Left renal cortex interstitium (tissue), 4 donors: ENCODE measurements around the gene SMAD7. TPM values are rescaled to one million over a fixed set of nuclear protein-coding genes. Genes with fewer than 3 reads are reported as not detected.

Experiments used
- DNase-seq, 4 donors: peaks; one replicate each; pipeline ENCODE4 v3.0.0-alpha.2; 2013; ENCODE audit warnings: low read depth in 4 of 4, low spot score in 2 of 4, missing footprints in 1 of 4
- polyA plus RNA-seq, 4 donors: library from polyadenylated mRNA; unstranded; fragments of 120-200 nt; gene quantifications; one replicate each; pipeline ENCODE4 v1.2.1, GENCODE V29; 2013; ENCODE audit not compliant: insufficient read length in 4 of 4

Gene SMAD7
- polyA plus RNA-seq, 4 donors: 65.0 to 79.4 (median 70.0) TPM

DNA sequence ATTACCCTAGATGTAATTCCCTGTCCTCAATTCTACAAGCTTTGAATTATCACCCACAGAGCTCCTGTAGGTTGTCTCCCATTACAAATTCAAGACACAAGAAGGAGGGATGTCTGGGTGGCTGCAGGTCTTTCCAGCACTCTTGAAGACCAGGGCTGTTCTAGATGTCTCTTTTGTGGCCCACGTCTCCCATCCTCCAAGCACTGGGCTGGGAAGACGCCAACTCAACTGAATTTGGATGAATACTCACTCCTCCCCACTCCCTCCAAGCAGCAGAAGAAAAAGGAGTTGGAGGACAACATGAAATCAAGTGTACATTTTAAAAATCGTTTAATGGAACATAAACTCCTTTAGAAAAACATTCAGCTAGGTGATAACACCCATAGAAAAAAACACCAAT, 31.2 kb downstream of the SMAD7 start:
- no peak for DNase-seq

DNA sequence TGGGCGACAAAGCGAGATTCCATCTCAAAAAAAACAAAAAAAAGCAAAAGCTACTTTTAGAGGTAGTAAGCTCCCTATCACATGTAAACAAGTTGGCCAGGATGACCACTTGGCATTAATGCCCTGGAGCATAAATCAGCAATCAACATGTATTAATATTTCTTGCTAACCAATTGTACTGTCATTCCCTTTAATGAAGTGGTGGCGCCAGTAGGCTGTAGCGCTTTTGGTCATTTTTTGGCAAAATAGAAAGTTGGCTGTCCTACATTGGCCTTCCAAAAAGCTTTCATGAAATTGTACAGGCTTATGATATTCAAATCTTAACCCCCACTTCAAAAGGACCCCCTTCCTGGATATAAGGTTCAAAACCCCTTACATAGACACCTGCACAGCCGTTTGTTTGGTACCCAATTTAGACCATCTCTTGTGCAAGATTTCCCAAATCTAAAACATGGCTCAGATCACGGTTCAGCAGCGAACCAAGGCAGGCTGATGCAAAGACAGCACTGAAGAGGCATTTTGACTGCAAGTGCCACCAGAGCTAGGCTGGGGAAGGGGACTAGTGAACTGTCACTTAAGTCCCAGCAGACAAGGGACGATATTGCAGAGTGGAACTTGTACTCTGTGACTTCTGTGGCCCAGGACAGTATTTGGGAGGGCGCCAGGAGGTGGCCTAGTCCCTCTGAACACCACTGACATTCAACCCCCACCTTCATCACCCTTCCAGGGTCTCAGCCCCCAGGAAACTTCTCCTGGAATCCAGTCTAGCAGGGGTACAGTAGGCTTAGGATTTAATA, 31.9 kb downstream of the SMAD7 start:
- DNase-seq: no peak

DNA sequence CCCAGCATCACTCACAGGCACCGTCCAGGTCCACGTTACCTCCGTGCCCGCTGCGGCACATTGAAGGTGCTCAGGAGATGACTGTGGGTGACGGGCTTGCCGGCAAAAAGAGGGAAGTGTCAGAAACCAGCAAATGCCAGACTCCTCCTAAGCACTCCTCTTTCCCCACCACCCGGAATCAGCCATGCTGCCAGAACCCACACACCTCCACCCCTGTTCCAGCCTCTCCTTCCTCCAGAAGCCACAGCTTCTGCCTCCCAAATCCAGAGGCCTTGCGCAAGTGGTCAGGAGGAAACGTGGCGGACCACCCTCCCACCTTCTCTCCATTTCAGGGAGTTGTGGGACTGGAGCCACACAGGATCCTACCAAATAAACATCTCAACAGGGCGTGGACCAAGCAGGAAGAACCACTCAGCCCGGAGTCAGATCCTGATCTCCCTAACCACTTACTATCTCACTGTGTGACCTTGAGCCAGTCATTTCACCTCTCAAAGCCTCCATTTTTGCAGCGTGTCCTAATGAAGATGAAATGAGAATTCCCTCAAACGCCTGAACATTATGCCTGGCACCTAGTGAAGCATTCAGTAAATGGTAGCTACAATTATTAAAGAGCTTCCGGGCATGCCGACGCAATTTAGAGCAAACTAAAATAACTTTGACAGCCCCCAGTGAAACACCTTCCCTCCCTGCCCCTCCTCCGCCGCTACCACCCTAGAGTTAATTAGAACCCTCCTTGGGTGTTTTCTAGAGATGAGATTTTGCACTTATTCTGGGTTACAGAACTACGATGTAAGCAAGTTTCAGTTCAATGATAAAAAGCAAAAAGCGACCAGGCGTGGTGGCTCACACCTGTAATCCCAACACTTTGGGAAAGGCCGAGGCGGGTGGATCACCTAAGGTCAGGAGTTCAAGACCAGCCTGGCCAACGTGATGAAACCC, 32.9 kb downstream of the SMAD7 start:
- DNase-seq: no peak

DNA sequence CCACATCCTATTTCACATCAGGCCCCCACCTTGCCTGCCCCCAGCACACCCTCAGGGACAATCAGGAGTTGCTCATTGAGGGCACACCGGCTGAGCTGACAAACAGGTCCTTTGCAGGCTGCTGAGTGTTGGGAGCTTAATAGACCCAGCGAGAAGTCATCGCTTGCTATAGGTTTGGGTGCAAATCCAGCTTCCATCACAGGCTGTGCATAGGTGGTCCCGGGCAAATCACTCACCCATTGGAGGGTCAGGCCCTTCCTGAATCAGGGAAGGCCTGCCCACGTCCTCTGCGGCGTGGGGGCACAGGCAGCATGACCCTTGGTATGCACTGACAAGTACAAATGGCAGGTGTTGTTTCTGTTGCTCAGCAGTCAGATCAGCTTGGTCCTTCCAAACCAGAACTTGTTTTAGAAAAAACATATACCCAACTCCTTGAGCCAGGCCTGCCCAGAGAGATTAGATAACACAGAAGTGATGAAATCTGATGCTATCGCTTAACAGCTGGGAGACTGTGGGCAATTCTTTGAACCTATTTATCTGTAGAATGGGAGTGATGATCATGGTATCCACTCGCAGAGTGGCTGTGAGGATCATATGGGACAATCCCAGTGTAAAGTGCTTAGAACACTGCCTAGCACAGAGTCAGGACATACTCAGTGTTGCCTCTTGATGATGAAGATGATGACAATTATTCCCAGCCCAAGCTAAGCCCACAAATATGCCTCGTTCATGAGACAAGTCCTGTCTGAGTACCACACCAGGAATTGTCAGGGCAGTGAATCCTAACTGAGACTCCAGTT, 34.9 kb downstream of the SMAD7 start:
- no peak for DNase-seq

DNA sequence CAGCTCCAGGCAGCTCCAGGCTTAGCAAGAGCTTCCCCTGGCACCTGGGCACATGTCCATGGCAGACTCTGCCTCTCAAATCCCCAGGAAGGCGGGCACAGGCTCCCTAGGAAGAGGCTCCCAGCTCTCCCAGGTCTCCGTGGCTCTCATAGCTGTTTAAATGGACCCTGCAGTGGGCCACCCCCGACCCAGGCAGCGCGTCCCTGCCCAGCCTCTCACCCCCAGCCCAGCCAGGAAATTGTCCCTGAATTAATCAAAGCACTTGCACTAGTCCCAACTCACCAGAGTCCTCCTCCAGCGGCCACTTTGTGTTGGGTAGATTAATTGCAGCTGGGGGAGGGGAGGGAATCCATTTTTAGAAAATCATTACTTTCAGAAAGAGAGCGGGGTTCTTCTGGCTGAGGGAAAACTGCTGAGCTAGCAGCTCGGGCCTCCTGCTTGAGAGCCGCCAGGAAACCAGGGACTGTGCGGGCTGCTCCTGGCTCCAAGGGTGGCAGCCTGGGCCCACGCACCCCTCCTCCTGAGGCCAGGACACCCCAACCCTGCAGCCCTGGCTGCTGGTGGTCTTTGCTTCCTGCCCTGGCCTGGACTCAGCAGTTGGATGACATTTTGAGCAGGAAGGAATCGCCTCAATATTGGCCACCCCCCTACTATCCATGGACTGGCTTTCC, 36.0 kb downstream of the SMAD7 start:
- no peak for DNase-seq

DNA sequence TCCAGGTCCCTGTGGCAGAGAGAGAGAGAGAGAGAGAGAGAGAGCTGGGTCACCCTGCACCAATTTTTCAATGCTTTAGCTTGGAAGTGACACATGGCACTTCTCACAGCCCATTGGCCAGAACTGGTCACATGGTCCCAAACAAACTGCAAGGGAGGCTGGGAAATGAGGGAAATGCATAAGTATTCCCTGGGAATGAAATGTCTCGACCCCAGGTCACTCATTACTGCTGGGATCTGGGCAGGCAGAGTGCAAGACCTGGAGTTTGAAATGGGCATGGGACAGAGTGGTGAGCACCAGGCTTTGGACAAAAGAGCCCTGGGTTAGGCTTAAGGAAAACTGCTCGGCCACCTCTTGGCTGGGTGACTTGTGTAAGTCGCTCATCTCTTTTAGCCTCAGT, 37.0 kb downstream of the SMAD7 start:
- no peak for DNase-seq

DNA sequence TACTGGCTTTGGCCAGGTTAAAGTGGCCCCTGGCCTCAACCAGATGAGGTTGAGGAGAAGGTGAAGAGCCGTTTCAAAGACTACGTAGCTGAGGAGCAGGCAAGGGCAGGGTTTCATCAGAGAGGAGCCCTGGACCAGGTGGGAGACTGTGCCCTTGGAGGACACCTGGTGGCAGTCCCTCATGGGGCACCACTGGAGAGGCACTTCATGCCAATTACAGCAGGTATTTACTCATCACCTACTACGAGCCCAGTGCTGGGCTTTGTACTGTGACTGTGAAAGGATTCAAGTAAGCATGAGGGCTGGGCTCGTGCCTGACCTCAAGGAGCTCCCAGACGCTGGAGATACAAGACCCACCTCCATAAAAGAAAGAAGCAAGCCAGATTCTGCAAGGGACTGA, 37.6 kb downstream of the SMAD7 start:
- DNase-seq: no peak

DNA sequence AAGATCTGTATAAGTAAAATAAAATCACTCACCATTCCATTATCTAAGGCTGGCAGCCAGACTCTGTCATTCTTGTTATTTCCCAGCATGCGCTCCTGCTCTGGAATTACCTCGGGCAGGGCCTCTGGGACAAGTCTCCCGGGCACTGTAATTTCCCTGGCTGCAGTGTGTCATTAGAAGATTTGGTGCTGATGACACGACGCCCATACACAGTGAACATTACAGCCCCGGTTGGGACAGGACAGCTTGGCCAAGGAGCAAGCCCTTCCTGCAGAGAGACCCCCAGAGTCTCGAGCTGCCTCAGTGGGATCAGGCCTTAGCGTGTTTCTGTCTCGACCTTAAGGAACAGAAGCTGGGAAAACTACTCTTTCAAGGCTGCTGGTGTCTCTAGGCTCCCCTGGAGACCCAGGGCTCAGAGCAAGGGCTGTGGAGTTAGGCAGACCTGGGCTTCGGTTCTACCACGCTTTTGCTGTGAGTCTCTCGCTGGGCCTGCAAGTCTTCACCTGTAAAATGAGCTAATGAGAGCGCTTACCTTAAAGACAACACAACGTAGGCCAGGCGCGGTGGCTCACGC, 39.7 kb downstream of the SMAD7 start:
- DNase-seq: no peak

DNA sequence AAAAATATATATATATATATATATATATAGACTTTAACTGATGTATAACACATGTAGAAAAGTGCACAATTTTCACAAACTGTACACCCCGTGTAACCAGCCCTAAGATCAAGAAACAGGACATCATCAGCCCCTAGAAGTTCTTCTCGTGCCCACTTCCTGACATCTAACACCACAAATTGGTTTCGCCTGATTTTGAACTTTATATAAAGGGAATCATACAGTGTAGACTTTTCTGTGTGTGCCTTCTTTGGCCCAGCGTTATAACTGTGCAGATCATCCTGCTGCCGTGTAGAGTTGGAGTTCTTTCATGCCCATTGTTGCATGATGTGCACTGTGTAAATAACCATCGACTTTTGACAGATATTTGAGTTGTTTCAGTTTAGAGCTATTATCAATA, 41.0 kb downstream of the SMAD7 start:
- DNase-seq: no peak

DNA sequence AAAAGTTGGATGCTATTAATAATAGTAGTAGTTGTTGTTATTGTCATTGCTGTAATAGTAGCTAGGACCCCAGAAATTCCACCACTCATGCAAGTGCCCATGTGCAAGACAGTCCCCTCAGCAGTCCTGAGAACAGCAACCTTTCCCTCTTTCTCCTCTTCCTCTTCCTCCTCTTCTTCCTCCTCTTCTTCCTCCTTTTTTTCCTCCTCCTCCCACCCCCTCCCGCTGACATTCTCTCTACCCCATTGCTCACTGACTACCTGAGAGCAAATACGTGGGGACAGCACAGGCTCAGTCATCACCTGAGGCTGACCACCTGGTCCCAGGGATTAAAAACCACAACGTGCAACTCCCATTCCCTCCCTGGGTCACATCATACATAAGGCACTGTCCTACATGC, 41.8 kb downstream of the SMAD7 start:
- DNase-seq: no peak

DNA sequence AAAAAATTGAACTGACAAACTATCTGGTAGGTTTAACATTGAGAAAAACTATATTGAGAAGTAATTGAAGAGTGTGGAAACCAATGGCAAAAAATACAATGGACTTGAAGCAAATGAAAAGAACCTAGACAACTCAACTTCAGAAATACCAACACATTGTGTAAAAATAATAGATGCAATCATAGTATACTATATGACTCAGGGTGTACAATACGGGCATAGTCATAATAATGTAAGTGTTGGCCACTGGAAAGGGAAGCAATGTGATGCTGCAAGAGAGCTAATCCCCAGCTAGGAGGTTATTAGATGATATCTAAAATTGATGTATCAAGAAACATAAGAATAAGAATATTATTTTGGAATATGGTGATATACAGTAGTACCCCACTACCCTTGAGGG, 45.3 kb downstream of the SMAD7 start:
- no peak for DNase-seq

DNA sequence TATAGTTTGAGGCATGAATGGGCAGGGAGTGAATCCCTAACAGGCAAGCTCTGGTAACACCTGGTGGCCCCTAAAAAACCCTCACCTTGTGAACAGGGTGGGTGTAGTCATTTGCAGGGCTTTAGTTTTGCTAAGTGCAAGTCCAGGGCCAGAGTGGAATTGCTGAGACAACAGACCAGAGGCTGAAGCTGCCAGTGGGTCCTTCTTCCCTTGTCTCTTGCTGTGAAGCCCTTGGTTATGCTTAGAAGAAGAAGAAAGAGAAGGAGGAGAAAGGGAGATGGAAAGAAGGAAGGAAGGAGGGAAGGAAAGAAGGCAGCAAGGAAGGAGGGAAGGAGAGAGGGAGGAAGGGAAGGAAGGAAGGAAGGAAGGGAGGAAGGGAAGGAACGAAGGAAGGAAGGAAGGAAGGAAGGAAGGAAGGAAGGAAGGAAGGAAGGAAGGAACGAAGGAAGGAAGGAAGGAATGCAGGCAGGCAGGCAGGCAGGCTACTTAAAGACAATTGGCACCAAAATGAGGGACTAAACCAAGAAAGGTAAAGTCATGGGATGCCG, 45.8 kb downstream of the SMAD7 start:
- DNase-seq: no peak

DNA sequence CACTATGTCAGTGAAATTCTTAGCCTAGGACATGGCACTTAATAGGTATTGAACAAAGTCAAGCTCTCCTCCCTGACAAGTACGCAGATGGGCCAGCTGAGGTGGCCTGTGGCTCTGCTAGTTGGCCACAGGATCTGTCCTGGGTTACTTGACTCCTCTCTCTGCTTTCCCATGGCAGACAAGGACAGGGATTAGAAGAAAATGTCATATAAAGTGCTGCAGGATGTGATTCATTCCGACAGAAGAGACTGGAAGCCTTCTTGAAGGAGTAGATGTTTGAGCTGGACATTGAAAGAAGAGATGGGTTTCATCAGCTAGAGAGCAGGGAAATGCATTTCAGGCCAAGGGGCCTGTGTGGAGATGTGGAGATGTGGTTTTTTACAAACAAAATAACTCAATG, 46.7 kb downstream of the SMAD7 start:
- no peak for DNase-seq

DNA sequence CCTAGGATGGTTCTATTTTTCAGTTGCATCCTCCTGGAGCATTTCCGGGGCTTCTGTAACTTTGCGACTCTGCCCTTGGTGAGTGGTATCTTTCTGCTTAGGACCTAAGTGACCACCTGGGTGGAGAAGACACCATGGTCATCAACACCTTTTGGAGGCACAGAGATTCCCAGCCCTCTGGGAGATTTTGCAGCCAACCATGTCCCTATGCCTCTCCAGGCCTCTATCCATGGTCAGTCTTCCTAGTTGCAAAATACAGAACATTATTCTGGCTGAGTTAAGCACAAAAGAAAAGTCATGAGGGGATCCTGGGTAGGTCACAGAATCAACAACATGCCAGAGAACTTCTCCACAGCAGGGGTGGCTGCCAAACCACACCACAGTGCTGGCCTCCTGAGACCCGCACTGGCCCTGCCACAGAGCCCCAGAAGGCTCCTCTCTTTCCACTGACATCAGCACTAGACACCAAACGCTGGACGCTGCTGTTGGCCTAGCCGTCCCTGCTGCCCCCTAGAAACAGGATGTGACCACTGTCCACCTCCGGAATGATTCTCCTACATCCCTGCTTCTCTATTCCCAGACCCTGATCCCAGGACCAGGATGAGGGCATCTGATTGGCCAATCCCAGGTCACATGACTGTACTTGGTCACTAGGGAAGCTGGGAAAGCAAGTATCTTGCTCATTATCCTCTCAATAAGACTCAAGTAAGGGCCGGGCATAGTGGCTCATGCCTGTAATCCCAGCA, 47.7 kb downstream of the SMAD7 start:
- no peak for DNase-seq

DNA sequence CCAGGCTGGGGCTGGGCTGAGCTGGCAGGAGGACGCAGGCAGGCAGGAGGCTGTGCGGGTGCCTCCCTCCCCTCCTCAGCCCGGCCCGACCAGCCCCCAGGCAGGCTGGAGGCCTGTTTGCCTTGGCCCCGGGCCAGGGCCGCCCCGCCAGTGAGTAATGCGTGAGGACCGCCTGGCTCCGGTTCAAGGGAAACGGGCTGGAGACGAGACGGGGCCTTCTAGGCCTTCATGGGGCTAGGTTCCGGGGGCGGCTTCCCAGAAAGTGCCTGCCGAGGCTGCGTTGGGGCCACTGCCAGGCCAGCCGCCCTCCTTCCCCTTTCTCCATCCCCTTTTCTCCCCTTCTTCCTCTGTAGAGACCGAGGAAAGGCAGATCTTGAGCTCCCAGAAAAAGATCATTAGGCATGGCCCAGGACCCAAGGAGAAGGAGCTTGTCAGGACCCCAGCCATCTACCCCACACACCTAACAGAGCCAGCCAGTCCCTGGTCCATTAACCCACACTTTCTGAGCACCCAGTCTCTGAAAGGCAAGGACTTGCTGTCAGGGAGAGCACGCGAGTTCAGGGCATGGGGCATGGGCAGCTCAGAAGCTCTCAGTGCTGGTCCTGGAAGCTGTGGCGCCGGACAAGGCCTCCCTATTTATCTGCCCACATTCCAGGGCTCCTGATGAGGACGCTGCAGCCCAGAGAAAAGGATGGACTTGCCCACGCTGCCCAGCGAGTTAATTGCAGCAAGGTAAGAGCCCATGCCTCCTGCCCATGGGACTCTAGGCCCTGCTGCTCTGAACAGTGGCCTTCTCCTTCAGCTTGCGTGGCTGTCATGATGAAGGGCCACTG, 48.5 kb downstream of the SMAD7 start:
- peak in 2 of 4 donors; percentile 72 to 85 for DNase-seq

DNA sequence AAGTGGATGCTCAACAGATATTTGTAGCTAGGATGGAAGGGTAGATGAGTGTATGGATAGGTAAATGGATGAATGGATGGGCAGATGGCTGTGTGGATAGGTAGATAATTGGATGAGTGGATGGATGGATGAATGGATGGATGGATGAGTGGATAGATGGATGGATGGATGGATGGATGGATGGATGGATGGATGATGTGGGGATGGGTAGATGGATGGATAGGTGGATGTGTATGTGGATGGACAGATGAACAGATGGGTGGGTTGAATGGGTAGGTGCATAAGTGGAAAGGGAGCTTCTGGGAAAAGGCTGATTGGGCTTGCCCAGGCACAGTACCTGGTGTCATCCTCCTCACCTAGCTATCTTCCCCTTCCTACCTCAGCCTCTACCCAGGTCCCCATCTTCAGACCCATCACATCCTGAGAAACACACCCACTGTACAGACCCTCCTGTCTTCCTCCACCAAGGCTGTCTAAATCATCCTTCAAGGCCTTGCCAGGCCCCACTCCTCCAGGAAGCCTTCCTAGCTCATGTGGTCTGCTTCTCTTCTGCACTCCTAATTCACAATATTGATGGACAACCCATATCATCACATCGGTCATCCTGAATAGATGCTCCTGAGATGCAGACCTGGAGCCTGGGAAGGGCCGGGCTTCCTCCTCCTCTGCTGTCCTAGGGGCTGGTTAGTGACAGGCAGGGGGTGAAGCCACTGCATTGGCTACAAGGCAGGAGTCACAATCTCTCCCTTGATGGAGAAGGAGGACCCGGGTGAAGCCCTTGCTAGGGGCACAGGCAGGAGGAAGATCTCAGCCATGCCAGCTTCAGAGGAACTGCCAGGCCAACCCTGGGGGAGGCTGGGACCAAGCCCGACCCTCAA, 49.4 kb downstream of the SMAD7 start:
- DNase-seq: no peak

DNA sequence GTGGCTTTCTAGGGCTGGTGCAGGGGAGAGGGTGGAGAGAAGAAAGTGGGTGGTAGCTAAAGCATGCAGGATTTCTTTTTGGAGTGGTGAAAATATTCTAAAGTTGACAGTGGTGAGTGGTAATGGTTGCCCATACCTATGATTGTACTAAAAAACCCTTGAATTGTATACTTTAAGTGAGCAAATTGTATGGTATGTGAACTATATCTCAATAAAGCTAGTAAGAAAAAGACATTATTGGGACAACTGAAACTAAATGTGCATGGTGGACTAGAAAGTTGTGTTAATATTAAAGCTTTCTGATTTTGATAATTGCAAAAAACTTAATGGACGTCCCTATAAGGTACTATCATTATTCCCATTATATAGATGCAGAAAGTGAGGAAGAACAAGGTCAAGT, 50.3 kb downstream of the SMAD7 start:
- DNase-seq: no peak
